ENCODE results near the gene GNAQ. TPM values are rescaled to one million over a fixed set of nuclear protein-coding genes. Genes with fewer than 3 reads are reported as not detected.

The GNAQ gene
- total and polyA plus RNA-seq, 4 donors: 24.6 to 86.2 (median 51.4) TPM

DNA sequence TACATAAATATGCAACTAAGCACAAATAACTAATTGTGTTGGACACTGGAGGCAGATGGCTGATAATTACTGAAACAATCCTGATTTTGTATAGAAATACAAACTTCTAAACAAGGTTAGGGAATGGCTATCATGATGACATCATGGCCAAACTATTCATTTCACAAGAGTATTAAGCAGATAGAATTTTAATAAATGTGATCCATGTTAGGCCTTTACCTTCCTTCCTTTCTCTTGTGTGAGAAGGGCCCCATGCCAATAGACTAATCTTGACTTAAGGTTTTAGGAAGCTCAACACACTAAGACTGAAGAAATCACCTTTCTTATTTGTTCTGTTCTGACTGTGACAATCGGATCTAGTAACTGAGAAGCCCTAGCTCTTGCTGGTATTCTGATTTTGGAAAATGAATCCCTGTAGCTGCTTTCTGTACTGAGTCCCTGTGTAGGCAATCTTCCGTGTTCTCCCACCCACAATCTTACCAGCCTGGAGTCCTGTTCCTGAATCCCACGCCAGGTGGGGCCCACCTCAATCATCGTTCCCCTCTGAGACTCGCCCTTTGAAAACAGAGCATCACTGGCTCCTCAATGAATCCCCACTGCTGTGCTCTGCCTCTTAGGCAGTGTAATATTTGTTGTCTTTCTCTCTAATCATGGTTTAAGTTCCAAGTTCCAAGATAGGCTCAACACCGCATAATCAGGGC, 214.8 kb downstream of the GNAQ start:
- 91 to 93% methylated on average over 6 of the region's 6 CpGs for WGBS, 2 donors
- peak overlapping the region in 1 of 2 donors; percentile 1 for H3K27ac ChIP-seq (ENCODE audit: low read depth in 1 of 2, low read length in 1 of 2)
- H3K4me3 ChIP-seq: no peak overlapping the region
- H3K9me3 ChIP-seq (ENCODE audit: control insufficient read depth in 4 of 4, insufficient read depth in 3 of 4, low read length in 3 of 4): no peaks in the 10 kb centered on the region
- peaks cover 0 to 10% (median 4%) of the 10 kb centered on the region in 5 donors for H3K4me1 ChIP-seq (ENCODE audit: control insufficient read depth in 5 of 5, insufficient read depth in 5 of 5, low read length in 5 of 5)
- TF ChIP-seq, protein P1, sequence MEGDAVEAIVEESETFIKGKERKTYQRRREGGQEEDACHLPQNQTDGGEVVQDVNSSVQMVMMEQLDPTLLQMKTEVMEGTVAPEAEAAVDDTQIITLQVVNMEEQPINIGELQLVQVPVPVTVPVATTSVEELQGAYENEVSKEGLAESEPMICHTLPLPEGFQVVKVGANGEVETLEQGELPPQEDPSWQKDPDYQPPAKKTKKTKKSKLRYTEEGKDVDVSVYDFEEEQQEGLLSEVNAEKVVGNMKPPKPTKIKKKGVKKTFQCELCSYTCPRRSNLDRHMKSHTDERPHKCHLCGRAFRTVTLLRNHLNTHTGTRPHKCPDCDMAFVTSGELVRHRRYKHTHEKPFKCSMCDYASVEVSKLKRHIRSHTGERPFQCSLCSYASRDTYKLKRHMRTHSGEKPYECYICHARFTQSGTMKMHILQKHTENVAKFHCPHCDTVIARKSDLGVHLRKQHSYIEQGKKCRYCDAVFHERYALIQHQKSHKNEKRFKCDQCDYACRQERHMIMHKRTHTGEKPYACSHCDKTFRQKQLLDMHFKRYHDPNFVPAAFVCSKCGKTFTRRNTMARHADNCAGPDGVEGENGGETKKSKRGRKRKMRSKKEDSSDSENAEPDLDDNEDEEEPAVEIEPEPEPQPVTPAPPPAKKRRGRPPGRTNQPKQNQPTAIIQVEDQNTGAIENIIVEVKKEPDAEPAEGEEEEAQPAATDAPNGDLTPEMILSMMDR (IDR thresholded peaks at IDR 0.05; ENCODE audit: control extremely low read depth, extremely low read depth): no peak
- no peaks in the 10 kb centered on the region for H3K27me3 ChIP-seq (ENCODE audit: control insufficient read depth in 3 of 3, insufficient read depth in 3 of 3, low read length in 2 of 3)
- ATAC-seq (ENCODE audit: insufficient read depth, low FRiP score) (no peak), DNase-seq (no peak)
- peaks cover 0 to 3% (median 1%) of the 10 kb centered on the region in 4 donors for H3K36me3 ChIP-seq (ENCODE audit: control insufficient read depth in 4 of 4, insufficient read depth in 4 of 4, low read length in 4 of 4)
- H3K9ac ChIP-seq (ENCODE audit: insufficient read depth in 1 of 2, low read length in 2 of 2): no peak overlapping the region

DNA sequence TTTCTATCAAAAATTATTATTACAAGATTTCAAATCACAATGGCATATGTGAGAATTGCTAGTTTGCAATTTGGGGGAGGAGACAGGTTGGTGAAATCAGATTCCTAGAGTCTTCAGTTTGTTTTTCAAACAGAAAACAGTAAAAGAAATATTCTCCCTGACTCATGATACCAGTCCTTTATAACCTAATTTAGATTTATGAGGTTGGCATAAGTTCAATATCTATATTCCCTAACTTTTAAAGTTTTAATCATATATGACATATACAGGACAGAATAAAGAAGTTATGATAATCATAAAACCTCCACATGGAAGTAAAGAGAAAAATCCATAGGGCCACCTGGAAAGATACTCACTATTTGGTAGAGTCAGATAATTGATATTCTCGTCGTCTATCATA, 216.4 kb downstream of the GNAQ start:
- ATAC-seq (ENCODE audit: insufficient read depth, low FRiP score): no peak
- peaks cover 0 to 10% (median 4%) of the 10 kb centered on the region in 5 donors for H3K4me1 ChIP-seq (ENCODE audit: control insufficient read depth in 5 of 5, insufficient read depth in 5 of 5, low read length in 5 of 5)
- no peaks in the 10 kb centered on the region for H3K27me3 ChIP-seq (ENCODE audit: control insufficient read depth in 3 of 3, insufficient read depth in 3 of 3, low read length in 2 of 3)
- H3K4me3 ChIP-seq: no peak overlapping the region
- H3K27ac ChIP-seq (ENCODE audit: low read depth in 1 of 2, low read length in 1 of 2): no peak overlapping the region
- H3K9ac ChIP-seq (ENCODE audit: insufficient read depth in 1 of 2, low read length in 2 of 2): no peak overlapping the region
- no peaks in the 10 kb centered on the region for H3K9me3 ChIP-seq (ENCODE audit: control insufficient read depth in 4 of 4, insufficient read depth in 3 of 4, low read length in 3 of 4)
- TF ChIP-seq, protein P1 (IDR thresholded peaks at IDR 0.05; ENCODE audit: control extremely low read depth, extremely low read depth): no peak
- no peak for DNase-seq
- WGBS, 2 donors: 93 to 97% methylated on average over 2 of the region's 2 CpGs
- peaks cover 2 to 5% (median 3%) of the 10 kb centered on the region in 4 donors for H3K36me3 ChIP-seq (ENCODE audit: control insufficient read depth in 4 of 4, insufficient read depth in 4 of 4, low read length in 4 of 4)

DNA sequence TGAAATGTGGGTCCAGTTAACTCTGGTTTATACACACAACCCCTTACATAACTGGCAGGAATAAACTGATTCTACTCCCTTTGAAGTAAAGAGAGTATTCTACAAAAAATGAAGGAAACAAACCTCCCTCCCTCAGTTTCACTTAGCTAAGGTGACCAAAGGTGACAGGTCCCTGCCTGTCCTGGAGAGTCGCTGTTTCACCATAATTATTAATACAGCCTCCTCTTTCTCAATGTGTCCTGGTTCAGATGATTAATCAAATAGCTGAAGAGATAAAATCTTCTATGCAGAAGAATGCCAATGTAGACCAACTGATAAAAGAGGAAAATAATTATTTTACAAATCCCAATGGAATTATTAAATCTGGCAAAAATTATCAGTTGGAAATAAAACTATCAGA, 219.8 kb downstream of the GNAQ start:
- H3K27me3 ChIP-seq (ENCODE audit: control insufficient read depth in 3 of 3, insufficient read depth in 3 of 3, low read length in 2 of 3): no peaks in the 10 kb centered on the region
- no peak overlapping the region for H3K9ac ChIP-seq (ENCODE audit: insufficient read depth in 1 of 2, low read length in 2 of 2)
- no peaks in the 10 kb centered on the region for H3K9me3 ChIP-seq (ENCODE audit: control insufficient read depth in 4 of 4, insufficient read depth in 3 of 4, low read length in 3 of 4)
- ATAC-seq (ENCODE audit: insufficient read depth, low FRiP score) (no peak), DNase-seq (no peak)
- TF ChIP-seq, protein P1 (IDR thresholded peaks at IDR 0.05; ENCODE audit: control extremely low read depth, extremely low read depth): no peak
- H3K4me1 ChIP-seq (ENCODE audit: control insufficient read depth in 5 of 5, insufficient read depth in 5 of 5, low read length in 5 of 5): peaks cover 0 to 4% (median 0%) of the 10 kb centered on the region in 5 donors
- H3K36me3 ChIP-seq (ENCODE audit: control insufficient read depth in 4 of 4, insufficient read depth in 4 of 4, low read length in 4 of 4): peaks cover 2 to 11% (median 3%) of the 10 kb centered on the region in 4 donors
- H3K4me3 ChIP-seq: no peak overlapping the region
- H3K27ac ChIP-seq (ENCODE audit: low read depth in 1 of 2, low read length in 1 of 2): no peak overlapping the region
- WGBS, 2 donors: 95 to 100% methylated on average over 1 of the region's 1 CpG
